ENCODE results near the gene ZP1. TPM values are rescaled to one million over a fixed set of nuclear protein-coding genes. Genes with fewer than 3 reads are reported as not detected.

Gene ZP1
- total RNA-seq, 2 experiments from 2014 or later: not detected

DNA sequence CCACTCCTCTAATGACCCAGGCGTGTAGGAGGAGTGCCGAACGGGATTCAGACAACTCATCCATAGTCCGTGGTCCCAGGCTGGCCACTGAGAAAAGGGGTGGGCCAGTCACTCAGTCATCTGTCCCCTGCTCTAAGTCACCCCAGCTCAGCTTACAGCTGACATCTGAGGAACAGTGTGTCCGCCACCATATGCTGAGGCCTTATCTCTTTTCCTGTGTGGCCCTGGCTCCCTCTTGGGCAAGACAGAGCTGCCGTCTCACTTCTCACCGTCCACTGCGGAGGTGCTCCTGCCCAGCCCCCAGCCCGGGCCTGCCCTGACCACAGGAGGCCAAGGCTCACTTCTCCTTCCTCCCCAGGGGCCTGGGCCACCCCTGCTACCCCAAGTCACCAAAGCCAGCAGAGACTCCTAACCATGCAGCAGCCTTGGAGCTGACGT is 18.6 kb upstream of the ZP1 start:
- Mint-ChIP-seq H3K27me3 (no peaks in the 10 kb centered on the region), H3K9me3 (no peaks in the 10 kb centered on the region), H3K36me3 (ENCODE audit: low read depth) (peaks cover 62% of the 10 kb centered on the region), H3K4me1 (ENCODE audit: low read depth) (peaks cover 22% of the 10 kb centered on the region), H3K27ac (no peak overlapping the region), H3K4me3 (no peak overlapping the region)
- no peak for ATAC-seq
- intact Hi-C loops (cut with micrococcal nuclease): no loop called here
- TF ChIP-seq, protein P1, sequence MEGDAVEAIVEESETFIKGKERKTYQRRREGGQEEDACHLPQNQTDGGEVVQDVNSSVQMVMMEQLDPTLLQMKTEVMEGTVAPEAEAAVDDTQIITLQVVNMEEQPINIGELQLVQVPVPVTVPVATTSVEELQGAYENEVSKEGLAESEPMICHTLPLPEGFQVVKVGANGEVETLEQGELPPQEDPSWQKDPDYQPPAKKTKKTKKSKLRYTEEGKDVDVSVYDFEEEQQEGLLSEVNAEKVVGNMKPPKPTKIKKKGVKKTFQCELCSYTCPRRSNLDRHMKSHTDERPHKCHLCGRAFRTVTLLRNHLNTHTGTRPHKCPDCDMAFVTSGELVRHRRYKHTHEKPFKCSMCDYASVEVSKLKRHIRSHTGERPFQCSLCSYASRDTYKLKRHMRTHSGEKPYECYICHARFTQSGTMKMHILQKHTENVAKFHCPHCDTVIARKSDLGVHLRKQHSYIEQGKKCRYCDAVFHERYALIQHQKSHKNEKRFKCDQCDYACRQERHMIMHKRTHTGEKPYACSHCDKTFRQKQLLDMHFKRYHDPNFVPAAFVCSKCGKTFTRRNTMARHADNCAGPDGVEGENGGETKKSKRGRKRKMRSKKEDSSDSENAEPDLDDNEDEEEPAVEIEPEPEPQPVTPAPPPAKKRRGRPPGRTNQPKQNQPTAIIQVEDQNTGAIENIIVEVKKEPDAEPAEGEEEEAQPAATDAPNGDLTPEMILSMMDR (IDR thresholded peaks at IDR 0.05): no peak
- CTCF ChIA-PET: interaction anchor here (0.5 to 3.0 kb wide), 4 partner anchors 18 to 265 kb away, joined by 3 to 14 read pairs (median 3); no protein-coding TSS in a partner anchor
- POLR2A ChIA-PET: no interaction called here
- no peak for DNase-seq

DNA sequence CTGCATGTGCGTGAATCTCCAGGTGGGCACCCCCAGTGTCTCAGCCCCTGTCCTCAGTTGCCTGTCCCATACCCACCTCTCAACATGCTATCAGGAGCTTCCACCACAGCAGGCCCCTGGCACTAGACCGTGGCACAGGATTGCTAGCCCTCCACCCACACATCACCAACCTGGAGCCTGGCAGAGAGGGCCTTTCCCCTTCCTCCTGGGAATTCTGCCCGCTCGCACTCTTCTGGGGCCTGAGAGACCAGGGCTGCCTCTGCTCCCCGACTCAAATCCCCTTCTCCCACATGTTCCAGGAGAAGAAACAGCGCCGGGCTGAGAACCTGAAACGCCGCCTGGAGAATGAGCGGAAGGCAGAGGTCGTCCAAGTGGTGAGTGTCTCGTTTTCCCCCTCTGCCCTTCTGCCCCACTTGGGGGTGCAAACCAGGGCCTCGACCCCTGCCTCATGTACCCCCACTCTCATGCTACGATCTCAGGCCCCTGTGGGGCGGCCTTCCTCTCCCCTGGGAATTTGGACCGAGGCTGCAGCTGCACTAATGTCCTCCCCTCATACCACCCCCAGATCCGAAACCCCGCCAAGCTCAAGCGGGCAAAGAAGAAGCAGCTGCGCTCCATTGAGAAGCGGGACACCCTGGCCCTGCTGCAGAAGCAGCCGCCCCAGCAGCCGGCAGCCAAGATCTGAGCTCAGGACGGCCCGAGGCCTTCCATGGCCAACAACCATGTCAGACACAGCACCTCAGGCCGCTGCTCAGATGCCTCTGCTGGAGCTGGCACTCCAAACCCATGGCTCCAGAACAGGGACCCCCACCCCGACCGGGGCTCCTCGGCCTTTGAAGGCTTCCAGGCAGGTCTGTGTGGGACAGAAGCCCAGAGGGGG is 17.5 kb upstream of the ZP1 start:
- CTCF ChIA-PET: interaction anchor here (1.0 to 3.0 kb wide), 5 partner anchors 19 to 74 kb away, joined by 3 to 11 read pairs (median 3); no protein-coding TSS in a partner anchor
- peaks cover 12% of the 10 kb centered on the region for H3K4me1 Mint-ChIP-seq (ENCODE audit: low read depth)
- H3K4me3 Mint-ChIP-seq: no peak overlapping the region
- POLR2A ChIA-PET: interaction anchor here (0.7 to 2.0 kb wide), 2 partner anchors 18 to 54 kb away, joined by 3 to 5 read pairs; partner anchors contain the start of gene ZP1
- H3K9me3 Mint-ChIP-seq: no peaks in the 10 kb centered on the region
- TF ChIP-seq, protein P1 (IDR thresholded peaks at IDR 0.05): no peak
- DNase-seq: no peak
- peaks cover 52% of the 10 kb centered on the region for H3K36me3 Mint-ChIP-seq (ENCODE audit: low read depth)
- H3K27me3 Mint-ChIP-seq: no peaks in the 10 kb centered on the region
- no peak for ATAC-seq
- intact Hi-C loops (cut with micrococcal nuclease): no loop called here
- no peak overlapping the region for H3K27ac Mint-ChIP-seq

DNA sequence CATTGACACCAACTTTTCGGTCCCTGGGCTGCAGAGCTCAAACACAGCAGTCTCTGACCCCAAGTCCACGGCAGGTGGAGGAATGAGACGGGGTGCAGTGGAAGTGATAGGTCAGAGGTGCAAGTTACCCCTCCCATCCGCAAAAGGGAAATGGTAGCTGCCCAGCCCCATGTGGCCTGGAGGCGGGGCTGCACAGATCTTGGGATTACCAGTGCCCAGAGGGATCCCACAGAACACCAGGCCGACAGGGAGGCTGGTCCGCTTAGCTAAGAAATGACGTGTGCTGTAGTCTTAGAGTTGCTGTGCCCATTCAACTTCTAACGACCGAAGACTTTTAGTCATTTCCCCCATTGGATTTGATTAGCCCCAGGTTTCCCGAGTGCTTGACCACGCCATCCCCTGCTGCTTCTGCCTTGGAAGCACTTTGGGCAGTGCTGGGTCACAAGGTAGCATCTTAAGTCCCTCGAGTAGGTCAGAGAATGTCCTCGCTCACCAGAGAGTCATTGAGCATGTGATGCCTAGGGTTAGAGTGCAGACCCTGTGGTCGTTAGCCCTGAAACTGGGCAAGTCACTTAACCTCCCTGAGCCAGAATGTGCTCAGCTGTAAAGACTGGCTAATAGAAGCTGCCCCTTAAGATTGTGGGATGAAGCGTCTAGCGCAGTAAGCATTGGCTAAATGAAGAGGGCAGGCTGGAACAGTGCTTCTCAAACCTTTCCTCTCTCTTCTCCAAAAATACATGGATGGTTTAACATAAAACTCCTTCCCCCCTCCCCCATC is 15.8 kb upstream of the ZP1 start:
- intact Hi-C loops (cut with micrococcal nuclease): no loop called here

DNA sequence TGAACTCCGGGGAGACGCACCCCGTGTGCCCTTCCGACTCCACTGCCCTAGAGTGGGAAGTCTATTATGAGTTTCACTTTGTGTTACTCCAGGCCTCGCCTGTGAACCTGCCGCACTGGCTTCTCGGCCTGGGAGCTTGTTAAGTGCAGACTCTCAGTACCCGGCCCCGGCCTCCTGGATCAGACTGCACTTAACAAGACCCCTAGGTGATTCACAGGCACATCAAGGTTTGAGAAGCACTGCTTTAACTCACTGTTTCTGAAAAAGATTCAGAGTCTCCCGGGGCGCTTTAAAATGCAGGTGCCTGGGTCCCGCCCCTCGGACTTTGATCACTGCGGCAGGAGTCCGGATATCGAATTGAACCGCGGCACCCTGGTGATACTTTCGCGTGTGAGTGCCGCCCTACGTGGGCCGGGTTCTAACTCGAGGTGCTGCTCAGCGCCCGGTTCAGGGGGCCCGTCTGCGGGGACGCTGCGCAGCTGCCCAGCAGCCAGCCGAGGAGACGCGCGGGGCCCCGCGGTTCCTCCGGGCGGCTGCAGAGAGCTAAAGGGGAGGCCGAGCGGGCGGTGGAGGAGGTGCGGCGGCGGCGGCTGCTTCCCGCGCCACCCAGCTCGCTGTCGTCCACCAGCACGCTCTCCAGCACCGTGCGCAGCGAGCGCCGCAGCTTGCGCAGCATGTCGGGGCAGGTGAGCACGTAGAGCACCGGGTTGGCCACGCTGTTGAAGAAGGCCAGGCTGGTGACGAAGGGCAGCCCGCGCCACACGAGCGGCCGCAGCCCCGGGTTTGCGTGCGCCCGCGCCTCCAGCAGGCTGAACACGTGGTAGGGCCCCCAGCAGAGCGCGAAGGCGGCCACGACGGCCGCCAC is 15.0 kb upstream of the ZP1 start:
- intact Hi-C loops (cut with micrococcal nuclease): no loop called here
- no peaks in the 10 kb centered on the region for H3K9me3 Mint-ChIP-seq
- TF ChIP-seq, protein P1 (IDR thresholded peaks at IDR 0.05): no peak
- H3K27me3 Mint-ChIP-seq: no peaks in the 10 kb centered on the region
- ChIA-PET CTCF (interaction anchor here (3.0 kb wide), 1 partner anchor 21 kb away, joined by 11 read pairs; no protein-coding TSS in a partner anchor), POLR2A (interaction anchor here (1.4 to 2.0 kb wide), 2 partner anchors 15 to 23 kb away, joined by 3 to 5 read pairs; partner anchors contain the start of gene ZP1)
- H3K27ac Mint-ChIP-seq: no peak overlapping the region
- DNase-seq (no peak), ATAC-seq (no peak)
- H3K36me3 Mint-ChIP-seq (ENCODE audit: low read depth): peaks cover 38% of the 10 kb centered on the region
- no peak overlapping the region for H3K4me3 Mint-ChIP-seq
- H3K4me1 Mint-ChIP-seq (ENCODE audit: low read depth): peaks cover 4% of the 10 kb centered on the region

More for the DNA sequence above, 15.8 kb upstream of the ZP1 start:
- Mint-ChIP-seq H3K36me3 (ENCODE audit: low read depth) (peaks cover 43% of the 10 kb centered on the region), H3K9me3 (no peaks in the 10 kb centered on the region), H3K27ac (no peak overlapping the region), H3K27me3 (no peaks in the 10 kb centered on the region), H3K4me3 (no peak overlapping the region), H3K4me1 (ENCODE audit: low read depth) (peaks cover 5% of the 10 kb centered on the region)
- TF ChIP-seq, protein P1 (IDR thresholded peaks at IDR 0.05): no peak
- no peak for DNase-seq
- ChIA-PET CTCF (interaction anchor here (1.0 to 3.0 kb wide), 2 partner anchors 21 to 48 kb away, joined by 3 to 11 read pairs; no protein-coding TSS in a partner anchor), POLR2A (interaction anchor here (0.9 to 2.0 kb wide), 5 partner anchors 9 to 54 kb away, joined by 3 to 5 read pairs (median 3); partner anchors contain the start of gene ZP1)
- no peak for ATAC-seq

All from activated CD8-positive, alpha-beta T cell treated with anti-CD3 and anti-CD28 coated beads for 36 hours (primary cell).